NCI-H446 (cell line): Measurements from ENCODE around the gene ANKRD42.

ENCODE experiments used
- DNase-seq, 2 experiments: peaks; one replicate each; lab custom pipeline; 2025; lab: John Stamatoyannopoulos, UW

Gene ANKRD42

GRCh38 chr11:83193315-83194280, at the start of gene ANKRD42:
Gene ANKRD42, plus strand, starts transcription at chr11:83193712. Its CDS starts 959 bp downstream, at chr11:83194671.
- DNase-seq, result peak; percentile 85 to 94

GRCh38 chr11:83147895-83148294, 45.6 kb upstream of the ANKRD42 start:
- DNase-seq, result peak in 1 of 2 experiments; percentile 16

DNA sequence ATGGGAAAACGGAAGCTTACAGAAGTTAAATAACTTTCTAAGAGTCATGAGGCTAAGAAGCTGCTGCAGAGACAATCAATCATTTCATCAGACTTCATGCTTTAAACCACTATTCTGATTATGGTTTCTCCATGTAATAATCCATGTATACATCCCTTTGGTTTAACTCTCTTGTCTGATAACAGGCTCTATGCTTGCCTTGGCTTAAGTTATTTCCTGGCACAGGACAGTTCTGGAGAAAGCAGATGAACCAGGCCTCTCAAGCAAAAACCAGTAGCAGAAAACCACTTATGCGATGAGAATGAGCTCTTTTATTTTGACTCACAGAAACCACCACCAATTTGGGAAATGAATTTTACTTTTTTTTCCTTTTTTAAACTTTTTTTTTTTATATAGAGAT, 43.1 kb upstream of the ANKRD42 start:
- DNase-seq, result no peak

DNA sequence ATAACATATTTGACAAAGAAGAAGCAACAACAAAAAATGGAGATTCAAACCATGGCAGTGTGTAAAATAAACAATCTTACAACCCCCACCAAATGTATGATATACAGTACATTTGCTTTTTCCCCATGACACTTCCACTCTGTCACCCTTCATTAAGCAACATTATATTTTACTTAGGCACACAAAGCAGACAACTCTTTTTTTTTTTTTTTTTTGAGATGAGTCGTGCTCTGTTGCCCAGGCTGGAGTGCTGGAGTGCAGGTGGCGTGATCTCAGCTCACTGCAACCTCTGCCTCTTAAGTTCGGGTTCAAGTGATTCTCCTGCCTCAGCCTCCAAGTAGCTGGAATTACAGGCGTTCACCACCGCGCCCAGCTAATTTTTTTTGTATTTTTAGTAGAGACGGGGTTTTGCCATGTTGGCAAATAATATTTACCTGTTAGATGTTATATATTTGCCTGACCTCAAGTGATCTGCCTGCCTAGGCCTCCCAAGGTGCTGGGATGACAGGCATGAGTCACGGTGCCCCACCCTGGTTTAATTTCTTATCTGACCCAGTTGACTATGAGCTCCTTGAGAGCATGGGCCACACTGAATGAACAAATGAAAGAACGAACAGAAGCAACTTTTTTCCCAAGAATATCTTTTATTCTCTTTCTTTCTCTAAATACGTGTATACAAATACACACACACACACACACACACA, 42.1 kb upstream of the ANKRD42 start:
- no peak for DNase-seq

GRCh38 chr11:83152264-83152663, 41.2 kb upstream of the ANKRD42 start:
- no peak for DNase-seq

- DNase-seq, result no peak
Measured at GRCh38 chr11:83153764-83154163, 39.7 kb upstream of the ANKRD42 start.

GRCh38 chr11:83156144-83156995, 37.1 kb upstream of the ANKRD42 start:
- peak; percentile 99 to 100 for DNase-seq

GRCh38 chr11:83156996-83157593, 36.4 kb upstream of the ANKRD42 start, which contains the start of gene PCF11:
Gene PCF11, plus strand, starts transcription at chr11:83157131. Its CDS starts 309 bp downstream, at chr11:83157440.
- no peak for DNase-seq

- peak; percentile 59 to 69 for DNase-seq
Measured at GRCh38 chr11:83157594-83158356, 35.7 kb upstream of the ANKRD42 start.

- DNase-seq, result no peak
Measured at GRCh38 chr11:83158357-83158786, 35.1 kb upstream of the ANKRD42 start.

GRCh38 chr11:83158965-83159901, 34.3 kb upstream of the ANKRD42 start:
- DNase-seq, result no peak

DNA sequence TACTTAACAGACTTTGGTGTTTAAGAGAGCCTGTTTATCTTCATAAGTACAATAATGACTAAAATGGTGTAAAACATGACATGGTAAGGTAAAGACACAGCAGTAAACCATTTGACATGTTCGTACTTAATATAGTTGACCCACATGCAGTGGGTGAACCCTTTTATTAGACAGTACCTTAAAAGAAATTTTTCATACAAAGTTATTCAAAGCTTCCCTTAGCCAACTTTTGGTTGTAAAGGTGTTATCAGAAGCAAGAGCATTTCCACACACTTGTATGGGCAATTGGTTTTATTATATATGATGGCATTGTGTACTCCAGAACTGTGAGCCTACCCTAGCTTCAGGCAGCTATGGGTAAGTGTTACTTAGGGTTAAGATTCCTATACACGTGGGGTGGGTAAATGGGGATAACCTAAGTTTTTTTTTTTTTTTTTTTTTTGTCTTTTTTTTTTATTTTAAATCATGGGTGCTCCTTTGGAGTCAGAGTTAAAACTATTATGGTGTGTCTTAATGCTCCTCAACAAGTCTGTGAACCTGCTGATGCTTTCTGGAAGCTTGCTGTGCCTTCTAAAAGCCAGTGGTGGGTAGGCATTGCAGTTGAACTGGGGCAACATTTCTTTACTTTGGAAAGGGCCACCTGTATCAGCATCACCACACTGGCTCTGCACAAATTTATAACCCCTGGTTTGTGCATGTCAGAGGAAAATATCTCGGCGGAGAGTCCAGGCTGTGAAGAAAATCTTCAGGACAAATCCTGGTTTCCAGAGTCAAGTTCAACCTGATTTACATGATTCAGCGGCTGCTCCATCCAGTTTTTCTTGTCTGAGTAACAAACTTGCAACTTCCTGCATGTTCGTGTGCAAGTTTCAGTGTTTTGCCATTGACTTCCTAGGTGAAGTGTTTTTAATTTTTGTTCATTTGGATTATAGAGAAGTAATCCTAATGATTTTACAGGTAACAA, 33.3 kb upstream of the ANKRD42 start:
- no peak for DNase-seq

- no peak for DNase-seq
Measured at GRCh38 chr11:83161610-83162199, 31.8 kb upstream of the ANKRD42 start.

GRCh38 chr11:83162377-83162776, 31.1 kb upstream of the ANKRD42 start:
- no peak for DNase-seq

- no peak for DNase-seq
Measured at GRCh38 chr11:83166193-83166866, 27.2 kb upstream of the ANKRD42 start.

DNA sequence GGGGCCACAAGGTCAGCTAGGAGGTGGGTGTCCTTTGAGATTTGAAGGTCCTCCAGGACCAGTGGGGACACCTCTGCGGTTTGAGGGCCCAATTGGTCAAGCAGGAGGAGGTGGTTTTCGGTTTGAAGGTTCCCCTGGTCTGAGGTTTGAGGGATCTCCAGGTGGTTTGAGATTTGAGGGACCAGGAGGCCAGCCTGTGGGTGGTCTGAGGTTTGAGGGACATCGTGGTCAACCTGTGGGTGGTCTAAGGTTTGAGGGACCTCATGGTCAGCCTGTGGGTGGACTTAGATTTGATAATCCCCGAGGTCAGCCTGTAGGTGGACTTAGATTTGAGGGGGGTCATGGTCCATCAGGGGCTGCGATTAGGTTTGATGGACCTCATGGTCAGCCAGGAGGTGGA, 24.8 kb upstream of the ANKRD42 start:
- no peak for DNase-seq

DNA sequence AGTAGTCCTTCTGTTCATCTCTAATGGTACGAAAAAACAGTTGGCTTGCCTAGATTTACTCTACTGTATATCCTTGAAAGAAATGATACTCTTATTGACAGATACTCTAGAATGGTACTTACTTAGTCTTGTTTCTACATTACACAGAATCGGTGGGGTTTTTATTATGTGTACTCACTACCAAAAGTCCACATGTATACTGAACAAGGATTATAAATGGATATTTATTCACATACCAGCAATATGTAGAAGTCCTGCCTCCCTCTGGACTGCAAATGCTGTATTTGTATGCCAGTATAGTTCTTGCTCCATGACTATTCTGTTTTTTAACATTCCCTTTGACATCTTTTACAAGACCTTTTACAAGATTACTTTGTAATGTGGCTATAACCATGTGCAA, 22.6 kb upstream of the ANKRD42 start:
- no peak for DNase-seq
